T-cell (primary cell): ENCODE measurements around the gene MTF2. TPM values are rescaled to one million over a fixed set of nuclear protein-coding genes. Genes with fewer than 3 reads are reported as not detected.

Experiments
- ATAC-seq, 4 experiments: fragments of 200-7000 bp in 3 of 4; fragments of 150-1000 bp in 1 of 4; cut with Tn5 transposase; replicated peaks in 1 of 4; 1 replicate in 3 of 4; 2 replicates in 1 of 4; pipeline ENCODE4 v1.10.0; 2021; ENCODE audit warnings: moderate library complexity in 3 of 4, mild to moderate bottlenecking in 2 of 4, moderate number of reproducible peaks in 1 of 4
- CTCF ChIA-PET, 2 donors: fragments of 300-600 bp; sonication (Branson Sonifier 250); formaldehyde crosslinking; loops; one replicate each; lab custom pipeline; 2022; ENCODE audit warnings: antibody characterized with exemption in 2 of 2; lab: Charles Lee
- POLR2A ChIA-PET, 2 donors: fragments of 300-600 bp; sonication (Branson Sonifier 250); formaldehyde crosslinking; loops; one replicate each; lab custom pipeline; 2022; ENCODE audit warnings: antibody characterized with exemption in 2 of 2; lab: Charles Lee
- DNase-seq, 35 experiments: peaks; one replicate each; pipeline versions ENCODE4 v3.0.0 to v3.0.0-alpha.2; 2013 to 2023
- H3K27ac ChIP-seq: one replicate; pipeline ENCODE4 v1.5.1; 2013; ENCODE audit warnings: low read length
- H3K27me3 ChIP-seq, 2 experiments: replicated peaks in 1 of 2; 1 replicate in 1 of 2; 2 replicates in 1 of 2; pipeline versions ENCODE4 v1.6.1 to v1.7.0; 2013; ENCODE audit warnings: low read length in 1 of 2, mixed read lengths in 1 of 2; ENCODE audit not compliant: control insufficient read depth in 2 of 2, insufficient read depth in 2 of 2; ENCODE audit errors: extremely low read depth in 1 of 2
- H3K36me3 ChIP-seq, 2 donors: 1 replicate in 1 of 2; 2 replicates in 1 of 2; pipeline versions ENCODE4 v1.6.1 to v1.7.0; 2013; ENCODE audit warnings: low read length in 1 of 2; ENCODE audit not compliant: control insufficient read depth in 2 of 2, insufficient read depth in 1 of 2; ENCODE audit errors: extremely low read depth in 1 of 2
- H3K4me1 ChIP-seq, 2 experiments: 1 replicate in 1 of 2; 2 replicates in 1 of 2; pipeline versions ENCODE4 v1.6.1 to v1.7.0; 2013; ENCODE audit warnings: low read length in 2 of 2, mixed read lengths in 1 of 2; ENCODE audit not compliant: insufficient read depth in 2 of 2, control insufficient read depth in 1 of 2; ENCODE audit errors: extremely low read depth in 1 of 2
- H3K4me3 ChIP-seq, 2 donors: 1 replicate in 1 of 2; 2 replicates in 1 of 2; pipeline versions ENCODE4 v1.5.1 to v1.7.0; 2013; ENCODE audit warnings: mild to moderate bottlenecking in 2 of 2, low read length in 1 of 2, moderate library complexity in 1 of 2; ENCODE audit not compliant: control insufficient read depth in 1 of 2; ENCODE audit errors: extremely low read depth in 1 of 2
- H3K9me3 ChIP-seq: 2 replicates; pipeline ENCODE4 v1.7.0; 2013
- H3K27ac Mint-ChIP-seq, 2 donors: one replicate each; pipeline ENCODE4 v1.8.0; 2020 to 2021; ENCODE audit warnings: mild to moderate bottlenecking in 2 of 2, mixed read lengths in 2 of 2
- H3K27me3 Mint-ChIP-seq, 2 donors: one replicate each; pipeline ENCODE4 v1.8.0; 2021 to 2022; ENCODE audit warnings: mixed read lengths in 2 of 2
- H3K36me3 Mint-ChIP-seq: one replicate; pipeline ENCODE4 v1.8.0; 2021; ENCODE audit warnings: mixed read lengths
- H3K4me1 Mint-ChIP-seq, 3 donors: one replicate each; pipeline ENCODE4 v1.8.0; 2020 to 2022; ENCODE audit warnings: mixed read lengths in 3 of 3, mild to moderate bottlenecking in 1 of 3
- H3K4me3 Mint-ChIP-seq, 3 donors: one replicate each; pipeline ENCODE4 v1.8.0; 2020 to 2022; ENCODE audit warnings: mild to moderate bottlenecking in 3 of 3, mixed read lengths in 3 of 3, moderate library complexity in 3 of 3
- H3K9me3 Mint-ChIP-seq, 3 donors: one replicate each; pipeline ENCODE4 v1.8.0; 2020 to 2022; ENCODE audit warnings: mixed read lengths in 3 of 3
- WGBS: methylation state at CpG from one replicate; pipeline ENCODE4 v1.1.5; 2013; ENCODE audit warnings: missing lambda C conversion rate; ENCODE audit not compliant: insufficient coverage; 5-methylcytosine and 5-hydroxymethylcytosine counted together
- total RNA-seq, 35 experiments: library from RNA in 6 of 35; stranded (reverse) in 6 of 35; fragments of 120-200 nt in 1 of 35; gene quantifications; one replicate each; pipeline versions ENCODE4 v1.2.1 to v1.2.4 and lab custom pipeline; 2013 to 2026

Gene MTF2
- total RNA-seq, 5 donors from 2014 or later (not counting 1 experiment from before 2014, with no cell fraction given) = 40.1 to 49.2 (median 47.4) TPM

- H3K27me3 Mint-ChIP-seq = no peaks in the 10 kb centered on the region
- Histone ChIP-seq H3K4me1 (no peaks in the 10 kb centered on the region), H3K4me3 (no peak overlapping the region), H3K27me3 (no peaks in the 10 kb centered on the region), H3K9me3 (no peaks in the 10 kb centered on the region), H3K36me3 (peaks cover 0 to 24% of the 10 kb centered on the region in 2 donors), H3K27ac (no peak overlapping the region)
- WGBS = no CpG with 5 or more reads among the region's 4 CpGs
- CTCF ChIA-PET = interaction anchor here (0.5 to 0.6 kb wide), 8 partner anchors 30 to 221 kb away, joined by 3 to 6 read pairs (median 4); no protein-coding TSS in a partner anchor
- H3K4me3 Mint-ChIP-seq = no peak overlapping the region
- H3K4me1 Mint-ChIP-seq = peaks cover 4 to 9% (median 5%) of the 10 kb centered on the region in 3 donors
- H3K27ac Mint-ChIP-seq = no peak overlapping the region
- H3K36me3 Mint-ChIP-seq = peaks cover 34% of the 10 kb centered on the region
- ATAC-seq (no peak), DNase-seq (no peak)
- no peaks in the 10 kb centered on the region for H3K9me3 Mint-ChIP-seq
- POLR2A ChIA-PET = interaction anchor here (0.5 to 0.6 kb wide), 2 partner anchors 58 to 277 kb away, joined by 5 to 7 read pairs; no protein-coding TSS in a partner anchor
Measured at GRCh38 chr1:93123201-93123783, 44.2 kb downstream of the MTF2 start.

DNA sequence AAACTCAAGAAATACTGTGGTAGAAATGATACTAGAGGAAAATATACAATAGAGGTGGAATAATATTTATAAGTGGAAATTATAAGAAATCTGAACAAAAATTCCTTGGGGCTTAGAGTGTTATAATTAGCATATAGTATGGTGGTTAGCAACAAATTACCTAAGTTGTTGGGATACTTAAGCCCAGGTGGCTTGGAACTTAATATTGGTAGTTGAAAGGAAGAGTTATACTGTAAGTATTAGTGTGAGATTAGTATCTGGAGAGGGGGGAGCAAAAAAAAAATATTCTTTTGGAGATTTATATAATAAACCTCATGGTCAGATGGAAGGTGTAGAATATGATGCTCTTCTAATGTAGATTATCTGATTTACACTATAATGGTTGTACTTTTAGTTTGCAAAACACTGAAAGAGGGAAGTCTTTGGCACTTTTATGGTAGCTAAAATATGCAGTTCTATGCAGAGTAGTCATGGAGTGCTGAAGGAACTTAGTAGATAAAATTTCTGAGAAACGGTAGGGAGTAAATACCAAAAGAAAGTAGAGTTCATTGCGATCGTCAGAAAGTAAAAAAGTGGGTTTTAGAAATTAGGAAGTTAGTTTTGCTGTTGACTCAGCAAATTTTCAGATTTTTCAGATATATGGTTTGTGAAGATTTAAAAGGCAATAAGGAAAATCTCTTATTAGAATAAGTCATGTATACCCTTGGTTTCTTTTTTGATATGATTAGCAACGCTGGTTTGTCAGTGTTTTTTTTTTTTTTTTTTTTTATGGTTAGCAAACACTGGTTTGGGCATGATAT is 45.7 kb downstream of the MTF2 start:
- Histone ChIP-seq H3K27ac (no peak overlapping the region), H3K4me3 (no peak overlapping the region), H3K4me1 (no peaks in the 10 kb centered on the region), H3K27me3 (no peaks in the 10 kb centered on the region), H3K9me3 (no peaks in the 10 kb centered on the region), H3K36me3 (peaks cover 0 to 25% of the 10 kb centered on the region in 2 donors)
- peaks cover 31% of the 10 kb centered on the region for H3K36me3 Mint-ChIP-seq
- no peak for ATAC-seq
- ChIA-PET CTCF (no interaction called here), POLR2A (no interaction called here)
- H3K4me1 Mint-ChIP-seq = peaks cover 4 to 9% (median 5%) of the 10 kb centered on the region in 3 donors
- WGBS = 40% methylated on average over 1 of the region's 4 CpGs
- H3K27me3 Mint-ChIP-seq = no peaks in the 10 kb centered on the region
- H3K4me3 Mint-ChIP-seq = no peak overlapping the region
- H3K9me3 Mint-ChIP-seq = no peaks in the 10 kb centered on the region
- H3K27ac Mint-ChIP-seq = no peak overlapping the region
- DNase-seq = no peak

DNA sequence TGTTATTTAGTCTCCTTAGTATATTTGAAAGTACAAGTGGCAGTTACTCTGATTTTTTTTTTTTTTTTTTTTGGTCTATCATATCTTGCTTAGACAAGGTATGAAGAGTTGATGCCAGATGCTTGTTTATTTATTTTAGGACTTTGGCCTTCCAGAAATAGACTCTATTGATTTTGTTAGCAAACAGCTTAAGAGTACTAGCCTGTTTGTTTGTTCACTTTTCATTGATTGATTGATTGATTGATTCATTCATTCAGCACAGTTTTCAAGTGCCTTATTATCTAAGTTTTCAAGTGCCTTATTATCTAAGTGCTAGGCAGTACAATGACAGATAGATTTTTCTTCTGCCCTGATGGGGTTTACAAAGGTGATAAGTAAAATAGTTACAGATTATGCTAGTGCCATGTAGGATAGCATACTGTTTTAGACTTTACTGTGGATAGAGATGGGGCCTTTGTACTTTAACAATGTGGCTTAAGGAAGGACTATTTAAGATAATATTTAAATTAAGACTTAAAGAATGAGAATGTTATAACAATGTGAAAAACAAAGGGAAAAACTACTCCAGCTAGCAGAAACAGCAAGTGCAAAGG is 50.5 kb downstream of the MTF2 start:
- no peaks in the 10 kb centered on the region for H3K27me3 ChIP-seq
- CTCF ChIA-PET = interaction anchor here in 1 of 2 donors (0.6 to 1.0 kb wide), 4 partner anchors 12 to 807 kb away, joined by 3 to 5 read pairs (median 4); no protein-coding TSS in a partner anchor
- Mint-ChIP-seq H3K9me3 (no peaks in the 10 kb centered on the region), H3K27ac (no peak overlapping the region), H3K27me3 (no peaks in the 10 kb centered on the region), H3K36me3 (peaks cover 17% of the 10 kb centered on the region), H3K4me1 (peaks cover 0 to 2% (median 0%) of the 10 kb centered on the region in 3 donors), H3K4me3 (no peak overlapping the region)
- H3K36me3 ChIP-seq = peaks cover 2 to 23% of the 10 kb centered on the region in 2 donors
- ATAC-seq = no peak
- no peak overlapping the region for H3K4me3 ChIP-seq
- POLR2A ChIA-PET = interaction anchor here (0.6 to 0.7 kb wide), 2 partner anchors 20 to 109 kb away, joined by 4 to 15 read pairs; no protein-coding TSS in a partner anchor
- H3K4me1 ChIP-seq = no peaks in the 10 kb centered on the region
- no peak for DNase-seq
- no peak overlapping the region for H3K27ac ChIP-seq
- no peaks in the 10 kb centered on the region for H3K9me3 ChIP-seq

DNA sequence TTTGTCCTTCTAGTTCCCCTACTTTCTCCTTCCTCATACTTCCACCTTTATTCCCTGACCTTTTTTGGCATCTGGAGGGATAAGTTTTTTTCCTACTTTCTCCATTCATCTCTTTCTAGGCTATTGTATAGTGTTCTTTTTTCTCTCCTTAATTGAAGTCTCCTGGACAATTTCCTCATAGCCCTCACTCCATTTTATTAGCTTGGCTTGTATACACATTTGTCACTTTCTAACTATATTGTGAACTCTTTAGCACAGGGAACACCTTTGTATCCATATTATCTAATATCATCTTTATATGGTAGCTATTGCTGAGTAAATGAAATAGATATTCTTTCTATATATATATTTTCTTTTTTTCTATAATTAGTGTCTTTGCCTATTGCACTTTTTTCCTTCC is 53.6 kb downstream of the MTF2 start:
- ATAC-seq (no peak), DNase-seq (no peak)
- H3K4me1 ChIP-seq = no peaks in the 10 kb centered on the region
- H3K36me3 Mint-ChIP-seq = peaks cover 19% of the 10 kb centered on the region
- H3K9me3 ChIP-seq = no peaks in the 10 kb centered on the region
- ChIA-PET CTCF (interaction anchor here in 1 of 2 donors (1.0 kb wide), 1 partner anchor 99 kb away, joined by 3 read pairs; no protein-coding TSS in a partner anchor), POLR2A (no interaction called here)
- H3K27me3 ChIP-seq = no peaks in the 10 kb centered on the region
- H3K27ac Mint-ChIP-seq = no peak overlapping the region
- no peak overlapping the region for H3K27ac ChIP-seq
- H3K4me3 ChIP-seq = no peak overlapping the region
- no peaks in the 10 kb centered on the region for H3K9me3 Mint-ChIP-seq
- H3K4me3 Mint-ChIP-seq = no peak overlapping the region
- peaks cover 2 to 39% of the 10 kb centered on the region in 2 donors for H3K36me3 ChIP-seq
- no peaks in the 10 kb centered on the region for H3K27me3 Mint-ChIP-seq
- H3K4me1 Mint-ChIP-seq = no peaks in the 10 kb centered on the region

- WGBS = no CpG with 5 or more reads among the region's 5 CpGs
- ChIA-PET POLR2A (interaction anchor here in 1 of 2 donors (0.6 kb wide), 1 partner anchor 215 kb away, joined by 3 read pairs; no protein-coding TSS in a partner anchor), CTCF (interaction anchor here (0.6 to 1.0 kb wide), 3 partner anchors 15 to 142 kb away, joined by 3 read pairs; no protein-coding TSS in a partner anchor)
- no peaks in the 10 kb centered on the region for H3K4me1 ChIP-seq
- no peak for ATAC-seq
- Mint-ChIP-seq H3K27ac (no peak overlapping the region), H3K27me3 (no peaks in the 10 kb centered on the region), H3K9me3 (no peaks in the 10 kb centered on the region), H3K4me1 (peaks cover 0 to 6% (median 2%) of the 10 kb centered on the region in 3 donors), H3K4me3 (no peak overlapping the region), H3K36me3 (peaks cover 29% of the 10 kb centered on the region)
- no peak for DNase-seq
- peaks cover 2 to 39% of the 10 kb centered on the region in 2 donors for H3K36me3 ChIP-seq
- H3K27ac ChIP-seq = no peak overlapping the region
- H3K9me3 ChIP-seq = no peaks in the 10 kb centered on the region
- no peak overlapping the region for H3K4me3 ChIP-seq
- no peaks in the 10 kb centered on the region for H3K27me3 ChIP-seq
Measured at GRCh38 chr1:93136445-93136844, 57.4 kb downstream of the MTF2 start.

DNA sequence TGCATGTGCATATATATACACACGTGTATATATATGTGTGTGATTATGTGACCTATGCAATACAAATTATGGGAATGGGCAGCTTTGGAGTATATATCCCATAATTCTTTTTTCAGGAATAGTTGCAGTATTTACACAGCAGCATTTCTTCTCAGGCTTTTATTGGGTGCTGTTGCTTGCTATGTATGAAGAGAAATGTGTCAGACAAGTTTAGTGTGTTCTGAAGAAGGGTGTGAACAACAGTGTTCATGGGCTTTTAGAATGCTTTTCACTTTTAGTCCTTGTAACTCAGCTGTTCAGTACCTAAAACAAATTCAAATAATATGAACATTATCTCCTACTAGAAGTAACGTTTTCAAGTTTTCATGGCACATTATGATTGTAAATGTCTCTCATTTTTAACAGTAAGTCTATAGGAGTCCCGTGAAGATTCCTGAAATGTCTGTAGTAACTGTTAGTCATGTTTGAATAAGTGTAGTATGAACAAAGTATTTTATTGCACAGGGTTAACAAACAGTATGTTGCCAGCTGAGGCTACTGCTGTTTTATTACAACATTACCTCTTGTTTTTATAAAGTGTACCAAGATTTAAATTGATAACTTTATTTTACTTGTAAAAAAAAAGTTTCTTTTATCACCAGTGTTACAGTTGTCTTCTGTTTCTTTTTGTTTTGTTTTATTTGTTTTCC is 58.7 kb downstream of the MTF2 start:
- Histone ChIP-seq H3K36me3 (peaks cover 2 to 34% of the 10 kb centered on the region in 2 donors), H3K27ac (no peak overlapping the region), H3K27me3 (no peaks in the 10 kb centered on the region), H3K4me1 (no peaks in the 10 kb centered on the region), H3K9me3 (no peaks in the 10 kb centered on the region), H3K4me3 (no peak overlapping the region)
- ATAC-seq (no peak), DNase-seq (no peak)
- no peak overlapping the region for H3K4me3 Mint-ChIP-seq
- ChIA-PET CTCF (no interaction called here), POLR2A (no interaction called here)
- H3K27me3 Mint-ChIP-seq = no peaks in the 10 kb centered on the region
- peaks cover 37% of the 10 kb centered on the region for H3K36me3 Mint-ChIP-seq
- peaks cover 2 to 6% (median 3%) of the 10 kb centered on the region in 3 donors for H3K4me1 Mint-ChIP-seq
- H3K27ac Mint-ChIP-seq = peak overlapping the region in 1 of 2 donors; percentile 39
- H3K9me3 Mint-ChIP-seq = no peaks in the 10 kb centered on the region
- no CpG with 5 or more reads among the region's 3 CpGs for WGBS
